HG03060 (cell line): Measurements from ENCODE around the gene UCK1.

Experiments used
- ATAC-seq: cut with Tn5 transposase; IDR thresholded peaks from one replicate; pipeline ENCODE4 v1.9.1; 2021; ENCODE audit warnings: low read depth, moderate number of reproducible peaks; ENCODE audit not compliant: unreplicated experiment

UCK1 gene

DNA sequence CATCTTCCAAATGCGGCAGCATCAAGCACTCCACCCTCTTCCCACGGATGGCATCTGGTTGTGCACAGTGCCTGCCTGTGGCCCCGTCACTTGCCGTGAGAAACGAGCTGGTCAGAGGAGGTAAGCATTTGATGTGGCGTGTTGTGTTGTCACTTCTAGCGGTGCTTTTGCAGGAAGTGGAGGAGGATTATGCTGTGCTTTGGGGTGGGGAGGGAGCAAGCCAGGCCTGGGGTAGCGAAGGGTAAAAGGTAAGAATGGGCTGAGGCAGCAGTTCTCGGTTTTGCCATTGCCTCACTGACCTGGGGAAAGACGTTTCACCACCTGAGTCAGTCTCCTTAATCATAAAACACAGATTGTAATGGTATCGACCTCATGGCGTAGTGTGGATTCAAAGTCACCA lies 30.7 kb downstream of the UCK1 start:
- ATAC-seq: no peak

DNA sequence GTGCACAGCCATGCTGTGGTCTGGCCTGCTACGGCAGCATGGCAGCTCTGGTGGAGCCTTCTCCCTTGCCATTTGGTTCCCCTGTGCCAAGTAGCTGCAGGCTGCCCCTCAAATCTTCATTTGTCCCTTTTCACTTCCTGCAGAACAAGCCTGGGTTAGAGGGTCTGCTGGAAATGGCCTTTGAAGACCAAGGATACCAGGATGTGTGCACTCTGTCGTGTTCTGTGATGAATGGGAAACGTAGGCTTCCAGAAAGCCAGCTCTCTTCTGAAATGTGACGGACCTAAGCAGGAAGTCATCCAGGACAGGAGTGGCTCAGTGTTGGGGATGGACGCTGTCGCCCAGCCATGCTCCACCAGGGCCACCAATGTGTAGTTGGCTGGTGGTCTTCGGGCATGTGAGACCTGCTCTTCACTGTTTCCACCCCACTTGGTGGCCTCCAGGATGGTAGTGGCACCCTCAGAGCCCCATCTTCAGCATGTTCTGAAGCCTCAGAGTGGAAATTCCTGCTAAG lies 31.8 kb downstream of the UCK1 start:
- ATAC-seq: no peak

DNA sequence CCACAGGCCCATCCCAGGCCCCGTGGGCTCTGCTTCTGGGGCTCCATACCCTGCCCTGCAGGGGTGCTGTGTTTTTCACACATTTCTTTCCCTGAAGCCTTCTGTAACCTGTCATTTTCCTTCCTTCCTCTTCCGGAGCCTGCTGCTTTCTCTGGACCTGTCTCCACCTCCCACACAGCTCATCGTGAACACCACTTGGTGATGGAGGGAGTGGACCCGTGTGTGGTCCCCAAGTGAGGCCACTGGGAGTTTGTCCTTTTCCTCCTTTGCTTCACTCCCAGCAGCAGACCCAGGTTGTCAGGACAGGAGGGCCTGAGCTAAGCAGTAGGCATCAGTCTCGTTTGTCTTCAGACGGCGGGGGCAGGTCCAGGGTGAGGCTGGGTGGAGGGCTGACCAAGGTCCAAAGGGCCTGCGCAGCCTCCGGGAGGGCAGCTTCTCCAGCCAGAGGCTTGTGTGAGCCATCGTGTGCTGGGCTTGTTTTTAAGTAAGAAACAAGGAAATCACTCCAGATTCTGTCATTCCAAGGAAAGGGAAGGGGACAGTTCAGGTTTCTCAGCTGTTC lies 34.1 kb downstream of the UCK1 start:
- no peak for ATAC-seq

DNA sequence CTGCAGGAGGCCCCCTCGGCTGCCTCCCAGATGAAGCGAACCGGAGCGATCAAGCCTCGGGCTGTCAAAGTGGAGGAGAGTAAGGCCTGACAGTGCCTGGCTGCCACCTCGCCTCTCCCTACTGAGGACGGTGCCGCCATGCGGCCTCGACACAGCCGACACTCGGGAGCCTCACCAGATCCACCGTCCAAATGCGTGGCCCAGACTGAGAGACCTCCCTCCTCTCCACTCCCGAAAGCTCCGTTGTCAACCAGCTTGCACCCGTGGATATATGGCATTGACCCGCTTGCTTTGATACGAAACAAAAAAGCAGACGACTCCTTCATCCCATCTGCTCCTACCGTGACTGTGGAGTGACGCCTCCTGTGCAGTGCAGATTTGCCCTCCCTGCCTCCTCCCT lies 35.3 kb downstream of the UCK1 start:
- no peak for ATAC-seq

DNA sequence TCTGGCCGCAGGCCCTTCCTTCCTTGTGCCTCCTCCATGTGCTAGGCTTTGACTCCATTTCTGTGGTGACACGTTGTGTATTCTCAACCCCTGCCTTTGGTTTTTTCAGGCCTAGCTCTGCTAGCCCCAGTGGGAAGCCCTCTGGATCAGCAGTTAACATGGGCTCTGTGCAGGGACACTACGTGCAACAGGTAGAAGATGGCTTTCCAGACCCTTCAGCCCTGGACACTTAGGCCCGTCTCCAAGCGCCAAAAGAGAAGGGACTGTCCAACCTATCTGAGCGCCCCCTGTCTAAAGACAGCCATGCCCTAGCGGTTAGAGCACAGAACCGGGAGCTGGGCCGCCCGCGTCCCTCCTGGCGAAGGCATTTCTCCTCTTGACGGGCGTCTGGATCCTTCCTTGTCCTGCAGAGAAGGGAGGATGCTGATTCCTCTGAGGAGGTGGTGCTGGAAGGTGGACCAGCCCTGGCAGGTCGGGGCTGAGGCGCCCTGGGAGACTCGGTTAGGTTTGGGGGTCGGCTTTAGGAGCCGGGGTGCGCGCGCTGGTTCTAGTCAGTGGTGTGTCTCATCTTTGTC lies 36.7 kb downstream of the UCK1 start:
- ATAC-seq: no peak

DNA sequence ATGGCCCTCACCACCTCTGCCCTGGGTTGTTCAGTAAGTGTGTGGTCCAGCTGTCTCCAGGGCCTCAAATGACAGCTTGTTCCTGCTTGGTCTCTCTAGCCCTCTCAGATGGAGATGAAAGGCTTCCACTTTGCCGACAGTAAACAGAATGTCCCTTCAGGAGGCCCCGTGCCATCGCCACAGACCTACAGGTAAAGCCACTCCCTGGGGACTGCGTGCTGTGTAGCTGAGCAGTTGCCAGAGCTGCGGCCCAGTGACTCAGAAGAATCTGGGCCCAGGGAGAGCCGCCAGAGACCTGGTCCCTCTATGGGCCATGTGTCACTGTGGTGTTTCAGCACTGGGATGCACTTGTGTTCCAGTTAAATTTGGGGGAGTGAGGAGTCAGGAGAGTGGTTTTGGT lies 39.0 kb downstream of the UCK1 start:
- ATAC-seq: no peak

DNA sequence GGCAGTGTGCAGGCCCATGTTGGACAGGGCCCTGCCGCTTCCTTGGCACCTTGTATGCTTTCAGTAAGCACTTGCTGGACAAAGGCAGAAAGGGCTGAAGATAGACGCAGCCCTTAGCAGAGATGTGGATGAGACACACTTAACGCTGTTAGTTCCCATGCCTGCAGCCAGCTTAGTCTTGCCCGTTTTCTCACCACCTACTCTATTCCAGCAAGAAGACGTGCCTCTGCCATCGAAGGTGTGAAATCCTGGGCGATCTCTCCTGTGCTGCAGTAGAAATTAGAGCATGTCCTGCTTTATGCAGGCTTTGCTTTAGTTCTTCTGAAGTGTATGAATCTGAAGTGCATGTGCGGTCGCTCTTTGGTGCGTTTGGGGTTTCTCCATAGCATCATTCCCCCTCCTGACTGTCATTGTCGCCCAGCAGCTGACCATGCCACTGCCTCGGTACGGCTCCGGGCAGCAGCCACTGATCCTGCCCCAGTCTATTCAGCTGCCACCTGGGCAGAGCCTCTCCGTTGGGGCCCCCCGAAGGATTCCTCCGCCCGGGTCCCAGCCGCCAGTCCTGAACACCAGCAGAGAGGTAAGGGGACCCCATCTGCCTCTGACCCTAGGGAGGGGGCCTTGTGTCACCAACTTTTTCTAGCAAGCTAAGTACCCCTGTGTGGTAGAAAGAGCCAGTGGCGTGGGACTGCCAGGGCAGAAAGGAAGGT lies 39.9 kb downstream of the UCK1 start:
- no peak for ATAC-seq

DNA sequence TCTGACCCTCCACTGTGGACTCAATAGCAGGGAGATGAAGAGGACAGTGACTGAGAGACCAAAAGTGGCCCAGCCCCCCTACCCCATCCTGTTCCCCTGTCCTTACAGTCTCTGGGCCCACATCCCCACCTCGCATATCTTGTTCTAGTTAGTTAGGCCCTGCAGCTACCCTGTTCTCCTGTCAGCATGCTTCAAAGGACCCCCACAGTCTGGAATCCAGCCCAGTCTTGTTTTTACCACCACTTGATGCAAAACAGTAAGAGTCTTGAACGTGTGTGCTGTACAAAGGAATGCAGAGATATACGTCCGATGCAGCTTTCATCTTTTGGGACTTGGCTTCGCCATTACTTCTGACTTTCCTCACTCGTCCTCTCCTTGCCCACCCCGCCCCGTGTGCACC lies 40.5 kb downstream of the UCK1 start:
- ATAC-seq: no peak

DNA sequence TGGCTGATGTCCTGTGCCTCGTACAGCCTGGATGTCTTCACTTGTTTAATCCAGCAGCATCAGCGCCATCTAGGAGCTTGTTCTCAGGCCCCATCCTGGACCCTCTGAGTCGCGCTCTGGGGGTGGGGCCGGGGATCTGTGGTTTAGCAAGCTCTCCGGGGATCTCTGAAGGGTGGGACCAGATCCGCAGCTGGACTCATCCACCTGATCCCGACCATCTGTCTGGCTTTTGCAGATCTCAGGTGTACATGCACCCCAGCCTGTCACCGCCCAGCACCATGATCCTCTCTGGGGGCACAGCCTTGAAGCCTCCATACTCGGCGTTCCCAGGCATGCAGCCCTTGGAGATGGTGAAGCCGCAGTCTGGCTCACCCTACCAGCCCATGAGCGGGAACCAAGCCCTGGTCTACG lies 43.4 kb downstream of the UCK1 start:
- no peak for ATAC-seq

DNA sequence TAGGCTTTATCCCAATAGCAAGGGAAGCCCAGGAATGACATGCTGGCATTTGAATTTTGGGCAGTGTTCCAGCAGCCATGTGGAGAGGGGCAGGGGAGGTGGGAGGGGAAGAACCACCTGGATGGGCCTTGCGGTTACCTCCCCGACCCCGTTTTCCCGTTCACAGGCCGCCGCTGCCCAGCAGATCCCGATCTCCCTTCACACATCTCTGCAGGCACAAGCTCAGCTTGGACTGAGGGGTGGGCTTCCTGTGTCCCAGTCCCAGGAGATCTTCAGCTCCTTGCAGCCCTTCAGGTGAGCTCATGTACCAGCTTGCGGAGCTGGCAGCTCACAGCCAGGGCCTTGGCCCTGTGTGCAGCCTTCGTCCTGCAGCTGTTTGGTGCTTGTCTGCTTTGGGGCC lies 44.1 kb downstream of the UCK1 start:
- no peak for ATAC-seq

DNA sequence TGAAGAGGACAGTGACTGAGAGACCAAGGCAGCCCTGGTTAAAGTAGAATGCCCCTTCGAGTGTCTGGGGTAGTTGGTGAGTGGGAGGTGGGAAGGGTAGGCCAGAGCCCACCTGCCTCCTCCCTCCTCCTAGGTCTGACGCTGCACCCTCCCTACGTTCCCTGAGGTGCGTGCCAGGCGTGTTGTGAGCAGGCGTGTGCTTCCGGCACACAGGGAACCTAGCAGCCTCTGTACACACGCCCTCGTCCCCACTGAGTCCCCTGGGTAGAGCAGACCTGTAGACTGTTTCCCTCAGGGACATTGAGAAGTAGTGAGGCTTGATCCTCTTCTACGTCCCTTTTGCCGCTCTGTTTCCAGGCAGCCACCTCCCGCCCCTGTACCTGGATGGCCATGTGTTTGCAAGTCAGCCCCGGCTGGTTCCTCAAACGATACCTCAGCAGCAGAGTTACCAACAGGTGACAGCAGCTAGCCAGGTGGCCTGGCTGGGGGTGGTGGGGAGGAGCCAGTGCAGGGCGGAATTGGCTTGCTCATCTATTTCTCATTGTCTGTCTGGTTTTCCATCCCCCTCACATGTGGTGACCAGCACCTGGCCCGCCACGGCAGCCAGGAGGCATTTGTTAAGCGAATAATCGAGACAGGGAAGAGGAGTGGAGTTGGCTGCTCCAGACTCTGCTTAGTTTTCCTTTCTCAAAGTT lies 45.2 kb downstream of the UCK1 start:
- ATAC-seq: no peak

DNA sequence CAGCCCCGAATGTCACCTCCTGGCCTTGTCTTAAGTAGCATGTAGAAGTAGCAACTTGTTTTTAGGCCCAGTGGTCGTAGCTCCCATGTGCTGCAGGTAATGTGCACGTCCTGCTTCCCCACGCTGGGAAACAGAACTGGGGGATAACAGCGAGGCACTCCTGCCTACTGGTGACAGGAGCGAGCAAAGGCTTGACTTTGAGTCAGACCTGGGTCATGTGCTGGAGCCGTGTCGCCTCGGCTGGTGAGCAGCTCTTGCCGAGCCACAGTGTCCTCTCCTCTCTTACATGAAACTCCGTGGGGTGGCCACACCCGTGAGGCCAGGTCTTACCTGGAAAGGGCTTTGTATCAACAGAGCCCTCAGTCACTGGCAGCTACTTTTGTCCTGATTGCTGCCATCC lies 45.9 kb downstream of the UCK1 start:
- no peak for ATAC-seq

DNA sequence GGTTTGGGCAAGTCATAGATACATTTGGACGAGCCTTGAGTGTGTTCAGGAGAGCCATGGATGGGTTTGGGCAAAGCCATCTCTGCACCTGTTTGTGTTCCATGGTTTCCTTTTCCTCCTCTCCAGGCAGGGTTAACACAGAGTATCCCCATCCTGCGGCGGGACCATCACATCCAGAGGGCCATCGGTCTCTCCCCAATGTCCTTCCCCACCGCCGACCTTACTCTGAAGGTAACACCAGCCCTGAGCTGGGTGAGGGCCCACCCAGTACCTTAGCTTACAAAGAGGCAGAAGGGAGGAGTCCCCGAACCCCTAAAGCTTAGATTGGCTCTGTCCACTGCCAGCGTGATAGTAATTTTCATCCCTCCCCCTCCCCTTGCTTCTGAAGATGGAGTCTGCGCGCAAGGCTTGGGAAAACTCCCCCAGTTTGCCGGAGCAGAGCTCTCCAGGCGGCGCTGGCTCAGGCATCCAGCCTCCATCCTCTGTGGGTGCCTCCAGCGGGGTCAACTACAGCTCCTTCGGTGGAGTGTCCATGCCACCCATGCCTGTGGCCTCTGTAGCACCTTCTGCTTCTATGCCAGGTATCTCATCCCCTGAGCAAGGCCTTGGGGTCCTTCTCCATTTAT lies 46.4 kb downstream of the UCK1 start:
- ATAC-seq: no peak

DNA sequence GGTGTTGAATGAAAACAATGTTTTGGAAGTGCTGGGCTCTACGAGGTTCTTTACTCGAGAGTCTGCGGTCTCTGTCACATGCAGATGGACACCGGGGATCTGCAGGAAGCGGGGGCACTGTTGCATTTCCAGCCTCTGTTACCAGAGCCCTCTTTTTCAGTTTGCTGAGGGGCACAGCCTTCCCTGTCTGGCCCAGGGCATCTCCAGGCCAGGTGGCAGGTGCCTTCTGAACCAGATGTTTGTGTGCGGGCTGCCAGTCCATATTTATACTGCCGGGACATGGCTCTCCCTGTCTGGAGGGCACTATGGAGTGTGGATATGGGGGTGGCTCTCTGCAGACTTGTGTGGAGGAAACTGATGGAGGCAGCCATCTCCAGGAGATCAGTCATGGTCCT lies 47.0 kb downstream of the UCK1 start:
- ATAC-seq: no peak

DNA sequence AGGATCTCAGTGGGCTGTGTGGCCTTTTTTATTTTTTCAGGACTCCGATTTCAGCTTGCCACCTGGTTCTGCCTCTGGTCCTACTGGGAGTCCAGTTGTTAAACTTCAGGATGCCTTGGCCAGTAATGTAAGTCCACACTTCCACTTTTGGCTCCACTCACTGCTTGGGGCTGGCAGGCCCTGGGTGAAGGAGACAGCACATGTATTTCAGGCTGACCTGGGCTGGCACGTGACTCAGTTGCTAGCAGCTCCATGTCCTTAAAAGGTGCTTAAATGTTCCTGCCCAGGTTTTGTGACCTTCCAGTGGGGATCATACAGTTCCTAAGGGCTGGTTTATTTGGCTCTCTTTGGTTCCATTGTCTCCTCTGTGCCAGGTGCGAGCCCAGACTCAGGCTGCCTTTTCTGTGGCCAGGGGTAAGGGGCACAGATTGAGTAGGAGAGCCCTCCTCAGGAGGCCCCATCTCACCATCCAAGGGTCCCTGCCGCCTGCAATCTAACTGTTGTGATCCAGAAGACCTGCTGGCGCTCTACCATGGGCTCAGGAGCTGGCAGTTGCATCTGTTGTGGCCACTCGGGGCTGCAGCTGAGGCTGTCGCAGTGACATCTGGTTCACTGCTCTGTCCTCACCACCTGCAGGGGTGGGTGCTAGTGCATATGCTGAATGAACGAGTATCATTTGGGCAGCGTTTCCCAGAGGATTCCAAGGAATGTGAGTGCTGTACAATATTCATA lies 47.6 kb downstream of the UCK1 start:
- ATAC-seq: no peak

DNA sequence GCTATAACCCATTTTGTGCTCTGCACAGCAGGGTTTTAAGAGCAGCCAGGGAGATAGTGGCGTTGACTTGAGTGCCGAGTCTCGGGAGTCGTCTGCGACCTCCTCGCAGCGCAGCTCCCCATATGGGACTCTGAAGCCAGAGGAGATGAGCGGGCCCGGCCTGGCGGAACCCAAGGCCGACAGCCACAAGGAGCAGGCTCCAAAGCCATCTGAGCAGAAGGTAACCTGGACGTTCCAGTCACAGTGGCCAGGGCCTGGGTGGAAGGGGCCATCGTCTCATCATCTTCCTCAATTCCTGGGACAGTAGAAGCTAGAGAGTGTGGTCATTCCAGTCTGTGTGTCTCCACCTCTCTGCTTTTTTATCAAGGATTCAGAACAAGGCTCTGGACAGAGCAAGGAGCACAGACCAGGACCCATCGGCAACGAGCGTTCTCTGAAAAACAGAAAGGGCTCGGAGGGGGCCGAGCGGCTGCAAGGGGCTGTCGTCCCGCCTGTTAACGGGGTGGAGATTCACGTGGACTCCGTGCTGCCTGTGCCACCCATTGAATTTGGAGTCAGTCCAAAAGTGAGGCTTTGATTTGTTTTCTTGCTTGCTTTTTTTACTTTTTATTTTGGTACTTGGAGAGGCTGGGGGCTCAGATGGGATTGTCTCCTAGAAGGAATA lies 48.6 kb downstream of the UCK1 start:
- ATAC-seq: no peak

DNA sequence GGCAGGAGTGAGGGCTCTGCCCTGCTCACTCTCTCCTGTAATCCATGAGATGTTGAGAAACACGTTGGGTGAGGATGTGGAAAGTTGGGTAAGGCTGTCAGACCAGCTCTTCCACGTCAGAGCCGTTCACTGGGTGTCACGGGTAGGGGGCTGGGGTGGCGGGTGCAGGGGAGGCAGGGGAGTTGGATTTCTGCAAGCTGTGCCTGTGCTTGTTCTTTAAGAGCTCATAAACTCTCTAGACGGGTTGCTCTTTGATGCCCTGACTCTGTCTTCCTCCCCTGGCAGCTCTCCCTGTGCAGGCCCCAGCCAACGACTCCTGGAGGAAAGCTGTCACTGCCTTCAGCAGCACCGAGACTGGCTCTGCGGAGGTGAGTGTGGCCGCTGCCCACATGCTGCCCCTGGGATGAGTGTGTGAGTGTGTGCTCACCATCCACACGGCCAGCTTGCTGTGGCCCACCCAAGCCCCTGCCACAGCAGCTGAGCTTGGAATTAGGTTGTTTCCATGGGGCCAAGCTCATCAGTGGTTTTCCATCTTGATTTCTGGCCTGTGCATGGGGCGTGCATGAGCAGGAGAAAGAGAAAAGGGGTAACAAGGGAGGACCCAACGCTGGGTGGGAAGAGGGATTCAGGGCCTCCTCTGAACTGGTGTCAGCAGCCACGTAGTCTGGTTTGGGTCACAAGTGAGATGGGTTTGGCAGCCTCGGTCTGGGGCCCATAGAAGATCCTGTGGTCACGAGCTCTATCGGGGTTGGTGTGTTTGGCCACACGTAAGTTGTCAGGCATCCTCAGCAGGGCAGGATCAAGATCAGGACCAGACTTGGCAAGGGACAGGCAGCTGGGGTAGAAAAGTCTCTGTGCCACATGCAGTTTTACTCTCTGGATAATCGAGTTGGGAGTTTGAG lies 49.4 kb downstream of the UCK1 start:
- no peak for ATAC-seq

DNA sequence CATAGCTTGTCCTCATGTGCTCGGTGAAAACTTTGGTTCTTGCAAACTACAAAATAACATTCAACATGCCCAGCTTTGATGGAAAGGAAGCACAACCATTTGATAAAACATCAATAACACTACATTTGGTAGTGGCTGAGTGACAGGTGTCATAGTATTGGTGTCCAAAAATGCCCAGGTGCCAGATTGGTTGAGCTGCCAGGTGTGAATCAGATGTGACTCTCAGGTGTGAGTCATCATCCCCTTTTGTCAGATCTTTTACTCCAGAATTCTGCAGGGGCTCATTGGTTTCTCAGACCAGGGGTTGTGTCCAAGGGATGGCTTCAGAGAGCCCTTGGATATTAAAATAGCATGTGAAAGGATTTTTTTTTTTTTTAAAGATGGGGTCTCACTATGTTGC lies 50.8 kb downstream of the UCK1 start:
- no peak for ATAC-seq

DNA sequence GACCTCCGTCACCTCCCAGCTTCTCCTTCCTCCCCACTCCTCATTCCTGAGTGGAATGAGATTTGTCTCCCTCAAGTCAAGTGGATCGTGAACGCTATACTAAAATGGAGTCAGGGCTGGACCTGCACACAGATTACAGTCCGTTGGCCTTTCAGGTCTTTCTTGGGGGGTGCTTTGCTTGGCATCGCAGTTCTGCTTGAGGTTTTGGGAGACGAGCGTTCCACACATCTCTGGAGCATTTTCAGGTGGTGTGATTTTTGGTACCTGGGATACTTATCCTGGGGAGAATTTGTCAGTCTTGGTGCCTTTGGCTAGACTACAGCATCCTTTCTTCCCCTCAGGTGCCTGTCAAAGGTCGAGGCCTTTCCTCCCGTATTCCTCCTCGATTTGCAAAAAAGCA lies 52.2 kb downstream of the UCK1 start:
- ATAC-seq: no peak
